PC-9 (cell line): ENCODE measurements around the gene ADGRD1.
"Not testable (repeated sequence)": the region's sequence is repeated elsewhere in the genome, so short reads cannot be mapped to it uniquely, and the experiment has no call there.

ENCODE experiments used
- EZH2 ChIP-seq: fragments of 200-600 bp; sonication (generic); IDR thresholded peaks from 2 replicates; pipeline ENCODE4 v1.8.0; 2017; ENCODE audit warnings: antibody characterized with exemption, low read depth
- TF ChIP-seq, protein P1 (sequence below): fragments of 200-600 bp; sonication (generic); conservative IDR thresholded peaks from 2 replicates; pipeline ENCODE4 v1.6.1; 2017; ENCODE audit warnings: mixed run types, antibody characterized with exemption, mild to moderate bottlenecking, moderate library complexity

GRCh38 chr12:131070136-131070535 is 116.4 kb downstream of the ADGRD1 start:
- TF ChIP-seq, protein P1, sequence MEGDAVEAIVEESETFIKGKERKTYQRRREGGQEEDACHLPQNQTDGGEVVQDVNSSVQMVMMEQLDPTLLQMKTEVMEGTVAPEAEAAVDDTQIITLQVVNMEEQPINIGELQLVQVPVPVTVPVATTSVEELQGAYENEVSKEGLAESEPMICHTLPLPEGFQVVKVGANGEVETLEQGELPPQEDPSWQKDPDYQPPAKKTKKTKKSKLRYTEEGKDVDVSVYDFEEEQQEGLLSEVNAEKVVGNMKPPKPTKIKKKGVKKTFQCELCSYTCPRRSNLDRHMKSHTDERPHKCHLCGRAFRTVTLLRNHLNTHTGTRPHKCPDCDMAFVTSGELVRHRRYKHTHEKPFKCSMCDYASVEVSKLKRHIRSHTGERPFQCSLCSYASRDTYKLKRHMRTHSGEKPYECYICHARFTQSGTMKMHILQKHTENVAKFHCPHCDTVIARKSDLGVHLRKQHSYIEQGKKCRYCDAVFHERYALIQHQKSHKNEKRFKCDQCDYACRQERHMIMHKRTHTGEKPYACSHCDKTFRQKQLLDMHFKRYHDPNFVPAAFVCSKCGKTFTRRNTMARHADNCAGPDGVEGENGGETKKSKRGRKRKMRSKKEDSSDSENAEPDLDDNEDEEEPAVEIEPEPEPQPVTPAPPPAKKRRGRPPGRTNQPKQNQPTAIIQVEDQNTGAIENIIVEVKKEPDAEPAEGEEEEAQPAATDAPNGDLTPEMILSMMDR, result not testable (repeated sequence)
- not testable (repeated sequence) for TF ChIP-seq EZH2
